Mesothelial cell of epicardium (in vitro differentiated cells): ENCODE results near the gene DENND1A. TPM values are rescaled to one million over a fixed set of nuclear protein-coding genes. Genes with fewer than 3 reads are reported as not detected.

Source experiments
- DNase-seq, 2 experiments: peaks; one replicate each; pipeline ENCODE4 v3.0.0; 2021; ENCODE audit warnings: low spot score in 2 of 2; ENCODE audit not compliant: unreplicated experiment in 2 of 2
- H3K27ac Mint-ChIP-seq: 2 replicates; pipeline ENCODE4 v1.8.0; 2021; ENCODE audit warnings: mixed read lengths
- H3K27me3 Mint-ChIP-seq: 2 replicates; pipeline ENCODE4 v1.8.0; 2021; ENCODE audit warnings: low read depth, mixed read lengths
- H3K36me3 Mint-ChIP-seq: 2 replicates; pipeline ENCODE4 v1.8.0; 2021; ENCODE audit warnings: mixed read lengths
- H3K4me1 Mint-ChIP-seq: 2 replicates; pipeline ENCODE4 v1.8.0; 2021; ENCODE audit warnings: mixed read lengths
- H3K4me3 Mint-ChIP-seq: 2 replicates; pipeline ENCODE4 v1.8.0; 2021; ENCODE audit warnings: mild to moderate bottlenecking, moderate library complexity, mixed read lengths
- H3K9me3 Mint-ChIP-seq: 2 replicates; pipeline ENCODE4 v1.8.0; 2021; ENCODE audit warnings: mixed read lengths
- CTCF ChIP-seq: fragments of 200-600 bp; sonication (generic); IDR thresholded peaks from one replicate; pipeline ENCODE4 v1.5.0; 2021; ENCODE audit warnings: antibody characterized with exemption; ENCODE audit not compliant: unreplicated experiment
- total RNA-seq: library from RNA; stranded (reverse); gene quantifications from 3 replicates; pipeline ENCODE4 v1.2.1, GENCODE V29; 2021

Gene DENND1A
- total RNA-seq, 1 donor from 2014 or later: 23.4 TPM

GRCh38 chr9:123806829-123807228, 123.1 kb downstream of the DENND1A start:
- Mint-ChIP-seq H3K27ac (no peak overlapping the region), H3K27me3 (no peaks in the 10 kb centered on the region), H3K4me1 (no peaks in the 10 kb centered on the region), H3K4me3 (no peak overlapping the region), H3K9me3 (no peaks in the 10 kb centered on the region), H3K36me3 (no peaks in the 10 kb centered on the region)
- no peak for DNase-seq
- TF ChIP-seq CTCF: no peak

- no peaks in the 10 kb centered on the region for H3K4me1 Mint-ChIP-seq
- DNase-seq: no peak
- TF ChIP-seq CTCF: no peak
- no peaks in the 10 kb centered on the region for H3K9me3 Mint-ChIP-seq
- peaks cover 18% of the 10 kb centered on the region for H3K27me3 Mint-ChIP-seq
- H3K4me3 Mint-ChIP-seq: no peak overlapping the region
- no peaks in the 10 kb centered on the region for H3K36me3 Mint-ChIP-seq
- no peak overlapping the region for H3K27ac Mint-ChIP-seq
These were observed 131.7 kb downstream of the DENND1A start for GRCh38 chr9:123798195-123798594.

GRCh38 chr9:123796618-123797484, 133.1 kb downstream of the DENND1A start:
- Mint-ChIP-seq H3K36me3 (no peaks in the 10 kb centered on the region), H3K4me1 (no peaks in the 10 kb centered on the region), H3K27ac (no peak overlapping the region), H3K27me3 (peaks cover 31% of the 10 kb centered on the region), H3K4me3 (no peak overlapping the region), H3K9me3 (no peaks in the 10 kb centered on the region)
- TF ChIP-seq CTCF: no peak
- DNase-seq: no peak

GRCh38 chr9:123796094-123796493, 133.8 kb downstream of the DENND1A start:
- Mint-ChIP-seq H3K9me3 (no peaks in the 10 kb centered on the region), H3K27me3 (peaks cover 34% of the 10 kb centered on the region), H3K4me1 (no peaks in the 10 kb centered on the region), H3K27ac (no peak overlapping the region), H3K4me3 (no peak overlapping the region), H3K36me3 (no peaks in the 10 kb centered on the region)
- no peak for DNase-seq
- no peak for TF ChIP-seq CTCF

GRCh38 chr9:123795336-123795735, 134.6 kb downstream of the DENND1A start:
- Mint-ChIP-seq H3K36me3 (no peaks in the 10 kb centered on the region), H3K4me1 (no peaks in the 10 kb centered on the region), H3K27me3 (peaks cover 37% of the 10 kb centered on the region), H3K4me3 (no peak overlapping the region), H3K9me3 (no peaks in the 10 kb centered on the region), H3K27ac (no peak overlapping the region)
- no peak for DNase-seq
- no peak for TF ChIP-seq CTCF
